ENCODE results near the gene IFNW1.
"Not testable (repeated sequence)": the region's sequence is repeated elsewhere in the genome, so short reads cannot be mapped to it uniquely, and the experiment has no call there.

IFNW1 gene

GRCh38 chr9:21160178-21160577 is 18.5 kb upstream of the IFNW1 start:
- no peak overlapping the region for H3K4me3 ChIP-seq (ENCODE audit: low read depth, low read length)
- no peak for TF ChIP-seq CTCF (IDR thresholded peaks at IDR 0.05; ENCODE audit: low read depth, low read length)

GRCh38 chr9:21155501-21155900 is 13.9 kb upstream of the IFNW1 start:
- H3K4me3 ChIP-seq (ENCODE audit: low read depth, low read length): no peak overlapping the region
- TF ChIP-seq CTCF (IDR thresholded peaks at IDR 0.05; ENCODE audit: low read depth, low read length): no peak

GRCh38 chr9:21154018-21154608 is 12.5 kb upstream of the IFNW1 start:
- no peak for TF ChIP-seq CTCF (IDR thresholded peaks at IDR 0.05; ENCODE audit: low read depth, low read length)
- no peak overlapping the region for H3K4me3 ChIP-seq (ENCODE audit: low read depth, low read length)

GRCh38 chr9:21153336-21154017 is 11.8 kb upstream of the IFNW1 start:
- H3K4me3 ChIP-seq (ENCODE audit: low read depth, low read length): no peak overlapping the region

GRCh38 chr9:21144603-21145002 is 3.0 kb upstream of the IFNW1 start:
- TF ChIP-seq CTCF (IDR thresholded peaks at IDR 0.05; ENCODE audit: low read depth, low read length): no peak
- H3K4me3 ChIP-seq (ENCODE audit: low read depth, low read length): no peak overlapping the region

More at GRCh38 chr9:21153336-21154017, 11.8 kb upstream of the IFNW1 start:
- no peak for TF ChIP-seq CTCF (IDR thresholded peaks at IDR 0.05; ENCODE audit: low read depth, low read length)

GRCh38 chr9:21137020-21137419 is 4.6 kb downstream of the IFNW1 start:
- TF ChIP-seq CTCF (IDR thresholded peaks at IDR 0.05; ENCODE audit: low read depth, low read length): no peak
- no peak overlapping the region for H3K4me3 ChIP-seq (ENCODE audit: low read depth, low read length)

GRCh38 chr9:21135736-21136135 is 5.9 kb downstream of the IFNW1 start:
- H3K4me3 ChIP-seq (ENCODE audit: low read depth, low read length): no peak overlapping the region
- no peak for TF ChIP-seq CTCF (IDR thresholded peaks at IDR 0.05; ENCODE audit: low read depth, low read length)

- not testable (repeated sequence) for H3K4me3 ChIP-seq (ENCODE audit: low read depth, low read length)
These were observed 13.4 kb downstream of the IFNW1 start for GRCh38 chr9:21128186-21128585.

Data from WI38 (cell line).